Measurements from ENCODE around the gene FOSL2.

The FOSL2 gene

DNA sequence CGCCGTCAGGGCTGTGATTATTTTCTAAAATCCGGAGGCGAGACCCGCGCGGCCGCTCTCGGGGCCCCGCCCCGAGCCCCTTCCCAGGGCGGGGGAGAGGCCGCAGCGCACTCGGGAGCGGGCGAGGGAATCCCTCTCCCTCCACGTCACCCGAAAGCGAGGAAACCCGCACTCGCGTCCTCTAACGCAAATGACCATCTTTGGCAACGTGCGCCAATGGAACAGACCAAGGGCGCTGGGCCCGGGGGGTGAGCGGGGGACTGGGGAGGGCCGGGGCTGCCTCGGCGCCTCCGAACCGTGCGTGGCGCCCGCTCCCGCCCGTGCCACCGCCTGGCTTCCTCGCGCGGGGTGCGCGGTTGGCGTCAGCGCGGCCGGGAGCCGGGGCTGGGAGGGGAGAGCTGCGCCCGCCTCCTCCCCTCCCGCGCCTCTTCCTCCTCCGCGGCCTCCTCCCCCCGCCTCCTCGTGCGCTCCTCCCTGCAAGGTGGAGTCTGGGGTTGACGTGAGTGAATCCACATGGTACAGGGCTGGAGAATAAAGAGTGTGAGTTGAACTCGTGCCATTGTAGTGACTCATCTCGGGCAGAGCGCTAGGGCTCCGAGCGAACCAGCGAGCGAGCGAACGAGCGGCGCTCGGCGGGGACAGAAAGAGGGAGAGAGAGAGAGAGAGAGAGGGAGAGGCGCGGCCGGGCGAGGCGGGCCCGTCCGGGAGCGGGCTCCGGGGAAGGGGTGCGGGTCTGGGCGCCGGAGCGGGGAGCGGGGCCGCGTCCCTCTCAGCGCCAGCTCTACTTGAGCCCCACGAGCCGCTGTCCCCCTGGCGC, at the start of gene FOSL2:
TSS of gene FOSL2 (plus strand) at position 562 of the 817 bp plus-strand sequence. CDS start 863 bp downstream, outside the sequence.
- DNase-seq: peak; percentile 98

DNA sequence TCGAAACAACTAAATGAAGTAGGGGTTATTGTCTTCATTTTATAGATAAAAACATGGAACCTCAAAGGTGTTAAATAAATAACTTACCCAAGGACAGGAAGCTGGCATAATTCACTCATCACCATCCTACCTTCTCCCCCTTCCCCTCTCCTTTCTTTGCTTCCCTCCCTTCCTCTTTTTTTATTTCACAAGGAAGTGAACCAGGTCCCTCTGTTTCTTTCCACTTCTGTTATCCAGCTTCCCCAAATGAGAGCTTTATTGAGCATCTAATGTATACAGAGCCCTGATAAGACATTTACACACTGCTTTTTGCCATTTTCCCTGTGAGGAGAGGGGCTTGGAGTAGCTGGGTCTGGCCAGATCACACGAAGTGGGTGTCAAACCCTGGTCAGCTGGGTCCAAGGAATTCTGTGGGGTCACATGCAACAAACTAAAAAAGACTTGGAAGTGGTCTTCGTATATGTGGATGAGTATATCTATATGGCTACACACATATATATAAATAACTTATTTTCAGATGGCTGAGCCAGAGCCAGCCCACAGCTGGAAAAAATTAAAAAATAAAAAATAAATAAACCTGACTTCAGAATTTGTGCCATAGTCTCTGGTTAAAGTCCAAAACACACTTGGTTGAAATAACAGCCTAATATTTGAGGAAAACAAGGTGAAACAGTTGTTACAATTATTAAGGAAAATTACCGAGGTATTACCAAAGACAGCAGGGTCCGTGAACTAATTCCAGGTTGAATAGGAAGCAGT, 49.3 kb upstream of the FOSL2 start:
- DNase-seq: no peak

GRCh38 chr2:28343971-28344715, 48.5 kb upstream of the FOSL2 start:
- no peak for DNase-seq

DNA sequence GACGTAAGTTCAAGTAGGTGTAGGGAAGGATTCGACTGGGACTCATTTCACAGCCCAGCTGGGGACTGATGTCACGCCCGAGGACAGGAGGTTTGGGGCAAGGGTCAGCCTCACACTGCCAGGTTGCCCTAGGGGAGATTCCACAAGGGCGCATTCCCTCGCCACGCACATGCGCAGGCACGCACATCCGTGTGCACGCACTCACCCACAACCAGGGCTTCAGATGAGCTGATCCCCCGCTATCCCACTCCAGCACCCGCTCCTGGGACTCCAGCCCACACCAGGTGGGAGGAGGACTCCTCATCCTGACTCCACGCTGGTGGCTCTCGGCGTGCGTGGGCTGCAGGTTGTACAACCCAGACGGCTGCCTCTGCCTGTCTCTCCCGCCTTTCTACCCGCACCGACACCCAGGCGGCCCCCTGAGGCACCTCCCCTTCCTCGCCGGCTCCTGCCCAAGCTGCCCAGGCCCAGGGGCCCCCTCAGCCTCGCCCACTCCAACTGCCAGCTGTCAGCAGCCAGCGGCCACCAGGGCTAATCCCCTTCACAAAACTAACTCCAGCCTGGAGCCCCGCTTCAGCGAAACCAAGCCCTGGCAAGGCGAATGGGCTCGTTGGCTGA, 47.8 kb upstream of the FOSL2 start:
- no peak for DNase-seq

DNA sequence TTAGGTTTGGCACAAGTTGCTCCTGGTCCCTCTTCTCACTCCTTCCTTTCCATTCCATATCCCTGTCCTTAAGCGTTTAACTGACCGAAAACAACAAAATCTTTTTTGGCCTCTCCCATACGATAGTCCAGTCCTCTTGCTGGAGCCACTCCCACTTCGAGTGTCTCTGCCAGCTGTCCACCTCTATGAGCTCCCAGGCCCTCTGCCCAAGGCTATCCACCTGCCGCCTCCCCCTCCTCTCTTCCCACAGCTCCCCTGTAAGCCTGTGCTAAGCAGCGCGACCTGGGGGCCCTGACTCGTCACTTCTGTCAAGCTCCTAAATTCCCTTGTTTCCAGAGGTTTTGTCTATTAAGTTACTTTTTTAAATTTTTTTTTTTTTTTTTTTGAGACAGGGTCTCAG, 47.0 kb upstream of the FOSL2 start:
- no peak for DNase-seq

GRCh38 chr2:28346587-28346986, 46.1 kb upstream of the FOSL2 start:
- peak in 1 of 2 experiments; percentile 48 for DNase-seq

- no peak for DNase-seq
Observed at GRCh38 chr2:28347193-28347592, 45.5 kb upstream of the FOSL2 start.

DNA sequence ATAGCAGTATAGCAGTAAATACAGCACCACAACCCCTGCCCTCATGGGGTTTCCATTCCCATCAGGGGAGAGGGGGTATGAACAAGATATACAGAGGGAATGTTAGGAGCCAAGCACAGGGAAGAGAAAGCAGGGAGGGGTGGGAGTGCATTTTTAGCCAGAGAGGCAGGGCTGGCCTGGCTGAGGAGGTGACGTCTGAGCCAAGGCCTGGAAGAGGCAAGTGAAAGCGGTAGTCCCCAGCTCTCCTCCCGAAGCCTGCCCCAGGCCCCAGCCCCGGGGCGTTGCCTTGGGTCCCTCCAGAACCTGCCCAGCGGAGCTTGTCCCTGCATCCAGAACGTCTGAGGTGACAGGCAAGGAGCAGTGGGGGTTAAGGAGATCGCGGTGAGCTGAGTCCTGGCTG, 45.1 kb upstream of the FOSL2 start:
- DNase-seq: no peak

GRCh38 chr2:28348149-28348567, 44.5 kb upstream of the FOSL2 start:
- DNase-seq: no peak

DNA sequence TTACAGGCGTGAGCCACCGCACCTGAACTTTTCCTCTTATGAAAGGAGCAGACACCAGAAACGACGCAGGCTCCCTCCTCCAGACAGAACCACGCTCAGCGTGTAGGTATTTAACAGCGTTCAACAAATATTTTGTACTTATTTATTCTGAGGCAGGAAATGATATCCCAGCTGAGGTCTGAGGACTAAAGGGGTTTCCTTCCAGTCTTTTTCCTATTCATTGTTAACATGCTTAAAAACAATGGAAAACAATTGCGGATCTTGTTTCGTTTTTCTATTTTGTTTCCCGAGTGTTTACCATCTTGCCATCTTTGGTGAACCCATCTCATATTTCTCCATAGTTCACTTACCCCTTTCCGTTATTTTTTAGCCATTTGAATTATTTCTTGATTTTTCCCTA, 43.7 kb upstream of the FOSL2 start:
- no peak for DNase-seq

DNA sequence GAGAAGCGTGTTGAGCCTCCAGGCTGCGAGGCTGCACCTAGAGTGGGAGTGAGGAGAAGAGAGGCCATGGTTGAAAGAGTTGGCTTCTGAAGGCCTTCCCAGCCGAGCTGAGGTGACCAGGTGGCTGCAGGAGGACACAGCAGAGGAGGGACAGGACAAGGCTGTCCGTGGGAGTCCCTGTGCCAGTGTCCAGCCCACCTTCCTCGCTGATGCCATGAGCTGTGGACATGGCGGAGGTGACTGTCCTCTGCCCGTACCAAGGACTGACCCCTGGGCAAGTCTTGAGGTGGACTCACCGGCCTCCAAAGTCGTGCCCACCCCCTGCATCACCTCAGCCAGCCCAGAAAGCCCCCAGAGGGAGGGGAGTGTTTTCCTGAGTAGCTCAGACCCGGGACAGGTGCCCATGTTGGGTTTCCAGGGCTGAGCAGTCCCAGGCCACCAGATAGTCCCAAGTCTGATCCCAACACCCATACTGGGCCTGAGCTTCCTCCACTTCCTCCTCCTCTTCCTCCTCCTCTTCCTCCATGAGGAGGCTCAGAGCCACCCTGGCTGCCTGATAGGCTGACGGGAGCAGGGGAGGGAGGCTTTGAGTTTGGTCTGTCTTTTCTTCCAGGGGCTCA, 43.0 kb upstream of the FOSL2 start:
- DNase-seq: no peak

- no peak for DNase-seq
Observed at GRCh38 chr2:28350196-28350595, 42.5 kb upstream of the FOSL2 start.

DNA sequence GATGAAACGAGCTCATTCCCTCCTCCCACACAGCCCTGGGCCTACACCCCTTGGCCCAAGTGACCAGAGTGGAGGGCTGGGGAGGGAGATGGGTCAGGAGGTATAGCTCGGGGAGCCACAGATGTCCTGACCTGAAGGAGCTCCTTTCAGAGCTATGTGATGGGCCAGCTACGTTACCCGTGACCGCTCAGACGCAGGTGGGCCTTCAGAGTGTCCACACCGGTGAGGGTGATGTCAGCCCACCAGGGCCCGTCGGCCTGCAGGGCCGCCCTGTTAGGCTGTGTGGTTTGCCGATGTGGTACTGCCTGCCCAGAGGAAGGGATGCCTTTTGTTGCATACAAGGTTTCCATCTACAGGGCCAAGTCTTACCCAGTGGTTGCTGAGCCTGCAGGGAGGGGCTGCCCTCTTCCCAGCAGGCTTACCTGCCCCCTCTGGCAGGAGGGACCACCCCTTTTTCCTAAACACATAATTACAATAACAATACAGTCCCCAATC, 41.8 kb upstream of the FOSL2 start:
- DNase-seq: no peak

DNA sequence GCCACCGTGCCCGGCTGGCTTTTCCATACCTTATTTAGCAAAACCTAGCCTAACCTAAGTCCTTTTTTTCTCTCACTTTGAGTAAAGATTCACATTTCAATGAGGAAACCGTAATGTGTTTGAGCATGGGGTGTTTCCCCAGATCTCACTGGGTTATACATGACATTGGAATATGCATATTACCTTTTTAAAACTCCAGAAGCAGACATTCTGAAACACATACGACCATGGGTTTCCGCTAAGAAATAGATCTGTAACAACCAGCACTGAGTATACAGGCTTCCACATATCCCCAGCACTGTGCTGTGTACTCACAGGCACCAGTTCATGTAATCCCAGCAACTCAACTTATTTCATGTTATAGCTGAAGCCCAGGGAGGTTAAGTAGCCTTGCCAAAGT, 41.0 kb upstream of the FOSL2 start:
- DNase-seq: no peak

- DNase-seq: no peak
Observed at GRCh38 chr2:28352104-28352503, 40.6 kb upstream of the FOSL2 start.

DNA sequence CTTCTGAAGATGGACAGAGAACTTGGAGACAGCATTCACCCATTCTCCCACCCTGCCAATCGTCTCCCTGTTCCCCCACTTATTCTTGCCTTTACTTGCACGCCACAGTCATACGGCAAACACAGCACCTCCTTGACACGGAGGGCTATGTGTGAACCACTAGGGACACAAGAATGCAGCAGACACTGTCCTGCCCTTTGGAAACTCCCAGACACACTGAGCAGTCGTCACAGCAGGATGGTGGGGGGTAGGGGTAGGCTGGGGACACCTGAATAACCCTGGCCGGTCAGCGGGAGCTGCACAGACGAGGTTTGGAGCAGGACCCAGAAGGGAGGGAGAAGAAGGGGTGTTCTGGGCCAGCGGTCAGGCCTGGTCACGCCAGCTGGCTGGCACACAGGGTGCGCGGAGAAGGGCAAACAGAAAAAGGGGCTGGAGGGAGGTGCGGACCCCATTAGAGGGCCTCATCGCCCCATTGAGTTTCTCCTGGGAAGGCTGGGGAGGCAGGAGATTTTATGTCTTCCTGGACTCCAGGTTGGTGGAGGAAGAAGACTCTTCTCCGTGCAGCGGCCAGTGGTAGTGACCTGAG, 40.0 kb upstream of the FOSL2 start:
- no peak for DNase-seq

GRCh38 chr2:28354920-28355520, 37.6 kb upstream of the FOSL2 start:
- no peak for DNase-seq

DNA sequence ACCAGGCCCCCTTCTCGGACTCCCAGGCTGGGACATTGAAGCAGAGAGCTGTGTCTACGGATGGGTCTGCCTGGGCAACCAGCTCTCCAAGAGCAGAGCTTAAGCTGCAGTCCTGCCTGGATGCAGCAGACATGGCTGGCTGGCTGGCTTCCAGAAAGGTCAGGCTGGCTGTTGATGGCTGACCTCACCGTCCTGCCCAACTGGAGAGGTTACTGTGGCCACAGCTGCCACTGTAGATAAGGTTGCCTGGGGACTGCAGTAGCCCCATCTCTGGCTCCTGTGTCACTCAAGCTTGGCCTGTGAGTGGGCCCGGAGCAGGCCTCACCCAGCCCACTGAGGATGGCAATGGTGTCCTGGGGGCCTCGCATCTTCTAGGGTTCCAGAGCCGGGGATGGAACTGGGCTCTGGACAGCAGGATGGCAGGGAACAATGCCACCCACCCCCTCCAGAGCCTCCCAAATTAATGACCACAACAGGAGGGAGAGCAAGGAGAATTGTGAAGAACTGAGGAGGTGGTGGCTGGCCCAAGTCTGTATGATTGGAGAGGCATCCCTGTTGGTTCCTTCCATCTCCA, 37.0 kb upstream of the FOSL2 start:
- DNase-seq: peak in 1 of 2 experiments; percentile 11

DNA sequence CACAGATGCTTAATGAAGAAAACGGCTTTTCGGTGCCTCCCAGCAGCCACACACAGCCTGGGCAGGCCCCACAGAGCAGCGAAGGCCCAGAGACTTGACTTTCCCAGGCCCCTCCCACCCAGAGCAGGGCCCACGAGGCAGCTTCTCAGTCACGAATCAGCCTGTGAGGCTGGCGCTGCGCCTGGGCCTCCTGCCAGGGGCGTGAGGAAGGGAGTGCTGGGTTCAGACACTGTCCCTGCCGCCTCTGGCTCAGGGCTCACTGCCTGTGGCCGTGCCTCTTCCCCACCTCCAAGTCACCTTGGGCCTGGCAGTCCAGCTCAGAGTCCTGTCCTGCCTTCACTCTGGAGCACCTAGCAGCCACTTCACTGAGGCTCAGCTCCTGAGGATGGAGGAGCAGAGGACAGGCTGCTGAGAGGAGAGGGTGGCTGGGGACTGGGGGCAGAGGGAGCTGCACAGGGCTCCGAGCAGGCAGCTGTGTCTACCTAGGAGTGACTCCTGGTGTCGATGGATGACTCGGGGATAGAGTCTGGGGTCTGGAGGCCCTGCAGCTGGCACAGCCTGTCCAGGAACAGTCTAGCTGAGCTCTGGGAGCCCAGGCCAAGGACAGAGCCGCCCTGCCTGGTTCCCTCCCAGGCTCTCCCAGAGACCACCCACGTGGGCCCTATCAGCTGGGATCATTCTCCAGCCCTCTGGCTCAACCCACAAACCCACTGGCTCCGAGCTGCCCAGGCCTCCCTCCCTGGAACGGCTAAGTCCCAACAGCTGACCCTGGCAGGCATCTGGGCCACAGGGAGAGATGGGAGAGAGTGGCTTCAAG, 36.4 kb upstream of the FOSL2 start:
- DNase-seq: peak; percentile 35 to 87

DNA sequence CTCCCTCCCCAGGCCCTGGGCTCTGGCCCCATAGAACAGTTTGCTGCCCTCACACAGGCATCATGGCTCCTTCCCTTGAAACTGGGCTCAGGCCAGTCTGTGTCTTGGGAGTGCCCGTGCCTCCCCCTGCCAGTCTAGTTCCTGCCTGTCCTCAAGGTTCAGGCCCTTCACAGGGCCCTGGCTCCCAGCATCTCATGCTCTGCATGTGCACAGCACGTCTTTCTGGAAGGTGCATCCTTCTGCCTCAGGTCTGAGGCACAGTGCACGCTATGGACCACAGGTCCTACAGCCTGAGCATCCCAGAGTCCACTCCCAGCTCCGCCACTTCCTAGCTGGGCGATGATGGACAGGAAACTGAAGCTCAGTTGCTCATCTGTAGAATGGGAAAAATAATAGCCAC, 35.6 kb upstream of the FOSL2 start:
- no peak for DNase-seq
